Central memory CD8-positive, alpha-beta T cell (primary cell): ENCODE results near the gene ORC5.

ENCODE experiments used
- ATAC-seq: fragments of 150-1000 bp; cut with Tn5 transposase; replicated peaks from 2 replicates; pipeline ENCODE4 v1.10.0; 2022; ENCODE audit warnings: mild to moderate bottlenecking, moderate FRiP score, moderate number of reproducible peaks; ENCODE audit not compliant: poor library complexity, severe bottlenecking; ENCODE audit errors: extremely low read depth
- DNase-seq, 2 donors: peaks; one replicate each; pipeline ENCODE4 v3.0.0; 2021; ENCODE audit warnings: low spot score in 2 of 2
- H3K27ac Mint-ChIP-seq: one replicate; pipeline ENCODE4 v1.8.0; 2022; ENCODE audit warnings: low read depth, mild to moderate bottlenecking, moderate library complexity, mixed read lengths
- H3K27me3 Mint-ChIP-seq: one replicate; pipeline ENCODE4 v1.8.0; 2022; ENCODE audit warnings: mixed read lengths
- H3K36me3 Mint-ChIP-seq: one replicate; pipeline ENCODE4 v1.8.0; 2022; ENCODE audit warnings: mild to moderate bottlenecking, moderate library complexity, mixed read lengths; ENCODE audit not compliant: insufficient read depth
- H3K4me1 Mint-ChIP-seq: one replicate; pipeline ENCODE4 v1.8.0; 2022; ENCODE audit warnings: mixed read lengths
- H3K4me3 Mint-ChIP-seq: one replicate; pipeline ENCODE4 v1.8.0; 2022; ENCODE audit warnings: mild to moderate bottlenecking, moderate library complexity, mixed read lengths
- H3K9me3 Mint-ChIP-seq: one replicate; pipeline ENCODE4 v1.8.0; 2022; ENCODE audit warnings: mixed read lengths

The ORC5 gene

DNA sequence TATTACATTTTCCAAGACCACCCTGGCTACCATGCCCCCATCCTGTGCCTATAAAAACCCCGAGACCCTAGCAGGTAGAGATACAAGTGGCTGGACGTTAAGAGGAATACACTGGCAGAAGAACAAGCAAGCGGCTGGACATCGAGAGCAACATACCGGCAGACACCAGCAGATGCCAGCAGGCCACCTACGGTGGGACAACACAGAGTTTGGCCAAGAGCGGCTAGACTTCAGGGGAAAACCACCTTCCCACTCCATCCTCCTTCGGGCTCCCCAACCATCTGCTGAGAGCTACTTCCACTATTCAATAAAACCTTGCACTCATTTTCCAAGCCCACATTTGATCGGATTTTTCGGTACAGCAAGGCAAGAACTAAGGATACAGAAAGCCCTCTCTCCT, 70.3 kb downstream of the ORC5 start:
- no peak overlapping the region for H3K4me3 Mint-ChIP-seq
- H3K27me3 Mint-ChIP-seq: no peaks in the 10 kb centered on the region
- no peak for DNase-seq
- H3K4me1 Mint-ChIP-seq: no peaks in the 10 kb centered on the region
- no peak overlapping the region for H3K27ac Mint-ChIP-seq
- ATAC-seq: no peak
- no peaks in the 10 kb centered on the region for H3K9me3 Mint-ChIP-seq
- peaks cover 23% of the 10 kb centered on the region for H3K36me3 Mint-ChIP-seq

DNA sequence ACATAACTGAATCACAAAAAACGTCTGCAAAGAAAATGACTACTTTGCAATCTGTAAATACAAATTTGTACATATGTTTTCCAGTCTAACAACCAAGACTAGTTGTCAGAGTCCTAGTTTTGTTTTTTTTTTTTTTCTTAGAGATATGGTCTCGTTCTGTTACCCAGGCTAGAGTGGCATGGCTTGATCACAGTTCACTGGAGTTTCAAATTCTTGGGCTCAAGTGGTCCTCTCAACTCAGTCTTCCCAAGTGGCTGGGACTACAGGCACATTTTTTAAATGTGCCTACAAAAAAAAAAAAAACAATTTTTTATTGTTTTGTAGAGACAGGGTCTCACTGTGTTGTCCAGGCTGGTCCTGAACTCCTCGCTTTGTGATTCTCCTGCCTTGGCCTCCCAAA, 70.8 kb downstream of the ORC5 start:
- Mint-ChIP-seq H3K27me3 (no peaks in the 10 kb centered on the region), H3K4me3 (no peak overlapping the region), H3K36me3 (peaks cover 23% of the 10 kb centered on the region), H3K27ac (no peak overlapping the region), H3K9me3 (no peaks in the 10 kb centered on the region), H3K4me1 (no peaks in the 10 kb centered on the region)
- no peak for DNase-seq
- ATAC-seq: no peak

DNA sequence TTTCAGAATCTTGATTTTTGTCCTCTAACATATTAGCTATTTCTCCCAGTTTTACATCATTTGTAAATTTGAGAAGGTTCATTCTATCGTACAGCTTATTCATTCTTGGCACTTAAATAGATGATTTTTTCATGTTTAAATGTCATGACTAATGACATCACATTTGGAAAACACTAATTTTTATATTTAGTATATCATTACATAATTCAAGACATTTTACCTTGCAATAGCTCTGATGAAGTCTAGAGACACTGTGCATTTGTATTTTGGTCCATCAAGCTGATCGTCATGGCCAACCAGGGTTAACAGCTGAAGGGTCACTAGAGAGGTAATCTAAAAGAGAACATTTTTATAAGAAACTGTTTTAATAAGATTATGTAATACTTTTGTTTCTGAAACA, 71.3 kb downstream of the ORC5 start:
- no peaks in the 10 kb centered on the region for H3K4me1 Mint-ChIP-seq
- no peaks in the 10 kb centered on the region for H3K9me3 Mint-ChIP-seq
- H3K36me3 Mint-ChIP-seq: peaks cover 23% of the 10 kb centered on the region
- H3K27me3 Mint-ChIP-seq: no peaks in the 10 kb centered on the region
- no peak overlapping the region for H3K4me3 Mint-ChIP-seq
- ATAC-seq (no peak), DNase-seq (no peak)
- H3K27ac Mint-ChIP-seq: no peak overlapping the region

DNA sequence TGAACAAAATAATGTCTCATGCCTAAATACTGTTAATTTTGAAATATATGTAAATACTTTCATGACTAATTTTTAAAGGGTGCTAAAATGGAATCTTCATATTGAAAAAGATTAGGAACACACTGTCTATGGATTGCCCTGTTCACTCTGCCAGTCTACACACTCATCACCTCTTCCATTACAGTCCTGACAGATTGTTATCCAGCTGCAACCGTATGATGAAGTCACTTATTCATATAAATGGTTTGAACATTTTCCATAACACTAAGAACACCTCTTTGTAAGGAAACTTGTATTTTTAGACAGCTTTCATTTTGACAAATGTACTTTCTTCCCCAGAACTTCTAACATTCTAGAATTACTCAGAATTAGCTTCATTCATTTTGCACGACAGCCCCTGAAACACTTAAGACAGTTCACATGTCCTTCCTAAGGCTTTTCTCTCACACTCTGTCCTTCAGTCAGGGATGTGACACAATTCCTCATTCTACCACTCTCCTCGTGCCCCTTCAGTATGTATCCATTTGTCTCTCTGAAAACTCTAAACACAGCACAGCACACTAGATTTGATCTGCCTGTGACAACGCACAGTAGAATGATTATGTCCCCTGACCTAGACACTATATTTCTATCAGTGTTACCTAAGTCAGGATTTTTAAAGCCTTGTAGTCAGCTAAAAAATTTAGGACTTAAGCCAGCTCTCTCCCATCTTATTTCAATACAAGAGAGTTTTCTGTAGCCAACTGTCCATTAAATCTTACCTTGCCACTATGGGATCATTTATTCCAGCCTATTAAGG, 71.9 kb downstream of the ORC5 start:
- H3K4me3 Mint-ChIP-seq: no peak overlapping the region
- no peaks in the 10 kb centered on the region for H3K9me3 Mint-ChIP-seq
- no peaks in the 10 kb centered on the region for H3K27me3 Mint-ChIP-seq
- H3K27ac Mint-ChIP-seq: no peak overlapping the region
- no peaks in the 10 kb centered on the region for H3K4me1 Mint-ChIP-seq
- DNase-seq (no peak), ATAC-seq (no peak)
- peaks cover 25% of the 10 kb centered on the region for H3K36me3 Mint-ChIP-seq

DNA sequence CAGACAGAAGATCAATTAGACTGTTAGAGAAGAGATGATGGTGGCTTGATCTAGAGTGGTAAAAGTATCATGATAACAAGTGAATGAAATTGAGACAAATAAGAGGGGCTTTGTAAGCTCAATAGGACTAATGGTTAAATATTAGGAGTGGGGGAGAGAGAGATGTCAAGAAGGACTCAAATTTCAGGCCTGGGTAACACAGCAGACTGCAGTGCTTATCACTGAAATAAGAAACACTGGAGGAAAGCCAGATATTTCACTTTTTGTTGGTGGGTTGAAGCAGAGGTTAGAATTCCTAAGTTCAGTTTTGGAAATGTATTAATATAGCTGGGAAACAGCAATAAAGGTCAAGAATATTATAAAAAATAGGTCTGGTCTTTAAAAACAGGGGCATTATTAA, 74.6 kb downstream of the ORC5 start:
- H3K27ac Mint-ChIP-seq: no peak overlapping the region
- DNase-seq (no peak), ATAC-seq (no peak)
- H3K27me3 Mint-ChIP-seq: no peaks in the 10 kb centered on the region
- H3K4me1 Mint-ChIP-seq: no peaks in the 10 kb centered on the region
- H3K4me3 Mint-ChIP-seq: no peak overlapping the region
- H3K9me3 Mint-ChIP-seq: no peaks in the 10 kb centered on the region
- peaks cover 28% of the 10 kb centered on the region for H3K36me3 Mint-ChIP-seq

DNA sequence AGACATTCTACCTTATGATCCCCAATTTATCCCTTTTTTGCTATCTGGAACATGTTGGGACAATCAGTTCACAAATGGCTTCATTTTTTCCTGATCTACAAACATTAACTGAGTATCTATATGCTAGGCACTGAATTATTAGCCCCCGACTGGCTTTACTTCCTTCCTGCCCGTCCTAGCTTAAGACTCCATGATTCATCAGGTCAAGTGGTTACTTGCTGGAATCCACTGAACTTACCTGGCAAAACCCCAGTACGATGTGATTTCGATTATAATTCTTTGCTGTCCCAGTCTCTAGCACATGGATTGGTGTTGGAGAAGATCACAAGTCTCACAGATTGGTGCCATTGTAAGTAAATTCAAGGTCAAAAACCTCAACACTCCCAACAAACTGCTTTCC, 77.1 kb downstream of the ORC5 start:
- no peak for ATAC-seq
- H3K4me1 Mint-ChIP-seq: no peaks in the 10 kb centered on the region
- H3K4me3 Mint-ChIP-seq: no peak overlapping the region
- H3K27ac Mint-ChIP-seq: no peak overlapping the region
- peaks cover 20% of the 10 kb centered on the region for H3K36me3 Mint-ChIP-seq
- no peak for DNase-seq
- H3K27me3 Mint-ChIP-seq: no peaks in the 10 kb centered on the region
- no peaks in the 10 kb centered on the region for H3K9me3 Mint-ChIP-seq

DNA sequence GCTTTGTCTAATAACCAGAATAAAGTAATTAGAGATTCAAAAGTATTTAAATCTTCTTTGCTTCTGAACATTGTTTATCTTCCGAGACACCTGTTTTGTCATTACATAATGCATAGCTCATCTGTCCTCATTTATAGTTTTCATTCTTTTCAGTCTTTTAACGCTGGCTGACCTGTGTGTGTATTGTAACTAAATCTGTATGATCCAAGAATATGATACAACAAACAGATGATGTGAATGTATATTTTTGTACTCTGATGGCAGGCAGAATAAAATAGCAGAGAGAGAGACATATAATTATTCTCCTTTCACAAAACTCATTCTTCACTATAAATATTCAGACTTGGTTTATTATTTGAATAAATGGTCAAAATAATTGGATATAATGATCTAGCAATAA, 80.6 kb downstream of the ORC5 start:
- DNase-seq (no peak), ATAC-seq (no peak)
- no peak overlapping the region for H3K27ac Mint-ChIP-seq
- peaks cover 23% of the 10 kb centered on the region for H3K36me3 Mint-ChIP-seq
- H3K4me1 Mint-ChIP-seq: no peaks in the 10 kb centered on the region
- H3K27me3 Mint-ChIP-seq: no peaks in the 10 kb centered on the region
- H3K4me3 Mint-ChIP-seq: no peak overlapping the region
- H3K9me3 Mint-ChIP-seq: peaks cover 2% of the 10 kb centered on the region

DNA sequence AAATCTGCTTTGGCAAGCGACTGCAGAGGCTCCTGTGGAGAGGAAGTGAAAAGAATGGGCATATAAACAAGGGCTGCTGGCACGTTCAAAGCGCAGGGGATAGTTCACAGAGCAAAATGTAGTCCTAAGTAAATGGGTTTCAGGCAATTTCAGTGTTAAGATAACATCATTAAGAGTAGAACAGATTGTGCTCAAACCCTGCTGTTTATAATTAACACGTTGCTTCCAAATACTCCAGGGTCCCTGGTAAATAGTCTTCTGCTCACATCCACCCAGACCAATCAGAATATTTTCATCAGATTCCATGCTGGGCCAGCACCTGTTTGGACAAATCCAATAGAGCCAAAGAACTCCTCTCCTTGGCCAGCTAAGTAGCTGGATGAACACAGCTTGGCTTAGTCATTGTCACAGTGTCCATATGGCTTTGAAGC, 81.4 kb downstream of the ORC5 start:
- no peaks in the 10 kb centered on the region for H3K27me3 Mint-ChIP-seq
- no peak overlapping the region for H3K27ac Mint-ChIP-seq
- ATAC-seq (no peak), DNase-seq (no peak)
- H3K36me3 Mint-ChIP-seq: peaks cover 23% of the 10 kb centered on the region
- peaks cover 9% of the 10 kb centered on the region for H3K9me3 Mint-ChIP-seq
- no peak overlapping the region for H3K4me3 Mint-ChIP-seq
- H3K4me1 Mint-ChIP-seq: no peaks in the 10 kb centered on the region

DNA sequence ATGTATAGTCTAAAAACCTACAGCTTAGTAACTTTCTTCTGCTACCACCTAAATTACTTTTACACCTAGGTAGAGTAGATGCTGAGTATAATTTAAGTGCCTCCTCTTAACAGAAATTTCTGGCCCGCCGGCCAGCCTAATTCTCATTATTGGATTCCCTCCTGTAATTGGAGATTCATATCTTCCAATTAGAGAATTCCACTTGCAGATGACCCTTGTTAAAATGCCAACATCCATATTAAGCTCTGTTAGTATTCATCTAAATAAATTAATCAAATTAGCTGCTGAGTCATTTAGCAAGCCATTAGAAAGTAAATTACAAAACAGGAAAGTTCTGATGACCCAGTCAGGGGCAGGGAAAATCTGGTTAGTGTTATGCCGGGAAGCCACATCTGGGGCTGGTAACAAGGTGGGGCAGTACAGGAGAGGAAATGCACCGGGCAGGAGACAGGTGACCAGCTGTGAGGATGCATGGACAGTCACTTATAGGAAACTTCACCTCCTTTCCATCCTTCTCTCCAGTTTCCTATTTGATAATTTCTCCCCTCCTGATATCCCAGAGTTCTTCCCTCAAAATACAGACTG, 82.8 kb downstream of the ORC5 start:
- Mint-ChIP-seq H3K36me3 (peaks cover 12% of the 10 kb centered on the region), H3K27me3 (no peaks in the 10 kb centered on the region), H3K9me3 (peaks cover 9% of the 10 kb centered on the region), H3K4me3 (no peak overlapping the region), H3K4me1 (no peaks in the 10 kb centered on the region), H3K27ac (no peak overlapping the region)
- ATAC-seq (no peak), DNase-seq (no peak)

DNA sequence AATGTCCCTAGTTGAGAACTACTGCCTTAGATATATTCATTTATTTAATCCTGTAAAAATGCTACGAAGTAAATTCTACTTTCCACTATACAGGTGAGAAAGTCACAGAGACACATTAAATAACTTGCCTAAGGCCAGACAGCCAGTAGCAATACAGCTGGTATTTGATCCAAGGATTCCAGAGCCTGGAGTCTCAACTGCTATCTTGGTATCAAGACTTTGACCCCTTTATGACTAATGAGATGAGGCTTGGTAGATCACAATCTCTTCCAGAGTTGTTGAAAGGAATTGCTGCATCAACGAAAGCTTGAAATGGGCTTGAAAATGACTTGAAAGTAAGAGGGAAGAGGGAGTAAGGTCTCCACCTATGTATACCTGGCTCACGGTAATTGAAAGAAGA, 83.3 kb downstream of the ORC5 start:
- no peak for ATAC-seq
- H3K4me3 Mint-ChIP-seq: no peak overlapping the region
- H3K36me3 Mint-ChIP-seq: peaks cover 11% of the 10 kb centered on the region
- H3K4me1 Mint-ChIP-seq: no peaks in the 10 kb centered on the region
- H3K9me3 Mint-ChIP-seq: peaks cover 9% of the 10 kb centered on the region
- DNase-seq: no peak
- no peaks in the 10 kb centered on the region for H3K27me3 Mint-ChIP-seq
- no peak overlapping the region for H3K27ac Mint-ChIP-seq

DNA sequence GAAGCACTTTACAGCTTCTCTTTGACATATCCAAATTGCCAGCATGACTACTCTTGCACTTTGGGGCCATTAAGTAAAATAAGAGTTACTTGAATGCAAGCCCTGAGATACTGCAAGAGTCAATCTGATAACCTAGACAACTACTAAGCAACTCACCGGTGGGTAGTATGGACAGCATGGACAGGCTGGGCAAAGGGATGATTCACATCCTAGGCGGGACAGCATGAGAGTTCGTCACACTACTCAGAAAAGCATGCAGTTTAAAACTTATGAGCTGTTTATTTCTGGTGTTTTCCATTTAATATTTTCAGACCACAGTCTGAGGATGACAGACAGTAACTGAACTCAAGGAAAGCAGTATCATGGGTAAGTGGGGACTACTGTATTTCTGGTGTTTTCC, 84.0 kb downstream of the ORC5 start:
- Mint-ChIP-seq H3K27me3 (no peaks in the 10 kb centered on the region), H3K36me3 (peaks cover 11% of the 10 kb centered on the region), H3K9me3 (peaks cover 9% of the 10 kb centered on the region), H3K4me3 (no peak overlapping the region), H3K27ac (no peak overlapping the region), H3K4me1 (no peaks in the 10 kb centered on the region)
- DNase-seq (no peak), ATAC-seq (no peak)

DNA sequence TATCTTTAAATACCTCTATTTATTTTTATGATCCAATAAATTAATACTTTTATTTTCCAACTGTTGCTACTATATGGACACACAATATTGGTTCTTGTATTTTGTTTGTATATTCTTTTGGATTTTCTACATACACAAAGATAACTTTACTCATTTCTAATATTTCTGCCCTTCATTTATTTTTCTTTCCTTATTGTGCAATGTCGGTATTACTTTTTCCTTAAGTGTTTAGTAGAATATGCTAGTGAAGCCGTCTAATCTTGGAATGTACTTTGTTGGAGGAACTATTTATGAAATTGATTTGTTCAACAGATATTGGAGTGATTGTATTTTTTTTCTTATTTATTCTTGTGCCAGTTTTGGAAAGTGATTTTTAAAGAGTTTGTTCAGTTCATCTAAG, 94.0 kb downstream of the ORC5 start:
- Mint-ChIP-seq H3K27me3 (peaks cover 9% of the 10 kb centered on the region), H3K9me3 (no peaks in the 10 kb centered on the region), H3K4me3 (no peak overlapping the region), H3K4me1 (no peaks in the 10 kb centered on the region), H3K27ac (no peak overlapping the region), H3K36me3 (no peaks in the 10 kb centered on the region)
- DNase-seq (no peak), ATAC-seq (no peak)

DNA sequence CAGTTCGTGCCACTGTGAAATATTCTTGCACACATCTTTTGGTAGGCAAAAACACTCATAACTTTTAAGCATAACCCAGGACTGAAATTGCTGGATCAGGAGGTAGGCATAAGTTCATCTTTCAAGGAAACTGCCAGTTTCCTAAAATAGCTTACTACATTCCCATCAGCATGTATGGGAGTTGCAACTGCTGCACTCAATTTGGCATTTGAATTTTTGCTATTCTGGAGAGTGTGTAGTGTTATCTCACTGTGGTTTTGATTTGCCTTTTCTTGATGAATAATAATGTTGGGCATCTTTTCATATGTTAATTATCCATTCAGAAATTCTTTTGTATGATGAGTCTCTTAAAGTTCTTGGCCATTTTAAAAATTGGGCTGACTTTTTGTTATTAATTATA, 95.2 kb downstream of the ORC5 start:
- H3K27ac Mint-ChIP-seq: no peak overlapping the region
- ATAC-seq: no peak
- H3K4me1 Mint-ChIP-seq: no peaks in the 10 kb centered on the region
- no peaks in the 10 kb centered on the region for H3K36me3 Mint-ChIP-seq
- no peak overlapping the region for H3K4me3 Mint-ChIP-seq
- H3K27me3 Mint-ChIP-seq: peaks cover 9% of the 10 kb centered on the region
- DNase-seq: no peak
- H3K9me3 Mint-ChIP-seq: no peaks in the 10 kb centered on the region
